Fibroblast of skin of abdomen (primary cell): ENCODE results near the gene SLC19A1.
"Not testable (repeated sequence)": the region's sequence is repeated elsewhere in the genome, so short reads cannot be mapped to it uniquely, and the experiment has no call there.

Source experiments
- DNase-seq: peaks from one replicate; pipeline ENCODE4 v3.0.0-alpha.2; 2013

Gene SLC19A1

DNA sequence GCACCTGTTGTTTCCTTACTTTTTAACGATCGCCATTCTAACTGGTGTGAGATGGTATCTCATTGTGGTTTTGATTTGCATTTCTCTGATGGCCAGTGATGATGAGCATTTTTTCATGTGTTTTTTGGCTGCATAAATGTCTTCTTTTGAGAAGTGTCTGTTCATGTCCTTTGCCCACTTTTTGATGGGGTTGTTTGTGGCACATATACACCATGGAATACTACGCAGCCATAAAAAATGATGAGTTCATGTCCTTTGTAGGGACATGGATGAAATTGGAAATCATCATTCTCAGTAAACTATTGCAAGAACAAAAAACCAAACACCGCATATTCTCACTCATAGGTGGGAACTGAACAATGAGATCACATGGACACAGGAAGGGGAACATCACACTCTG lies 39.0 kb downstream of the SLC19A1 start:
- not testable (repeated sequence) for DNase-seq

DNA sequence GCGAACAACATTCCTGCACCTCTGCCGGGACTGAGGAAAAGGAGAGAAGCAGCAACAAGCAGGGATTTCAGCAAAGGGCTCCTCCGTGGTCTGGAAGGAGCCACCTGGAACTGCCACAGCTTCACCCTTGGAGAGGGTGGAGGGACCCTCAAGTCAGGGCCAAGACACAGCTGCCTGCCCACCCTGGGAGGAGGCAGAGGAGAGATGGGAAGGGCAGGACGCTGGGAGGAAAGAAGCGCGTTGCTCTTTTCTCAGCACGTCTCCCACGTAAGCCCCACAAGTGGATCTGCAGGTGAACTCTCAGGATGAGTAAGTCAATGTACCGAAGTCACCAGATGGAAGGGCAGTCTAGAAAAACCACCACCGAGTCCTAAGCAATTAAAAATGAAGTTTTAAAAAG lies 39.6 kb downstream of the SLC19A1 start:
- DNase-seq: no peak

DNA sequence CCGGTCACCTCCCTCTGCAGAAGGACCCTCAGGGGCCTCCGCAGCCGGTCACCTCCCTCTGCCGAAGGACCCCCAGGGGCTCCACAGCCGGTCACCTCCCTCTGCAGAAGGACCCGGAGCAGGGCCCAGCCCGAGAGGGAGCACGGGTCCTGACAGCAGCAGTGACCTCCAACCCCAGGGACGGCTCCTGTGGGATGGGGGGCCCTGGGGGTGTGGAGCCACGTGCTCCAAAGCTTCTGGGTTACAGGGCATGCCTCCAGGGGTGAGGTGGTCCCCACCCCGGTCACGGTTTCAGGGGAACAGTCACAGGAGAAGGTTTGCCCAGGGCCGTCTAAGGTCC lies 40.3 kb downstream of the SLC19A1 start:
- DNase-seq: no peak

DNA sequence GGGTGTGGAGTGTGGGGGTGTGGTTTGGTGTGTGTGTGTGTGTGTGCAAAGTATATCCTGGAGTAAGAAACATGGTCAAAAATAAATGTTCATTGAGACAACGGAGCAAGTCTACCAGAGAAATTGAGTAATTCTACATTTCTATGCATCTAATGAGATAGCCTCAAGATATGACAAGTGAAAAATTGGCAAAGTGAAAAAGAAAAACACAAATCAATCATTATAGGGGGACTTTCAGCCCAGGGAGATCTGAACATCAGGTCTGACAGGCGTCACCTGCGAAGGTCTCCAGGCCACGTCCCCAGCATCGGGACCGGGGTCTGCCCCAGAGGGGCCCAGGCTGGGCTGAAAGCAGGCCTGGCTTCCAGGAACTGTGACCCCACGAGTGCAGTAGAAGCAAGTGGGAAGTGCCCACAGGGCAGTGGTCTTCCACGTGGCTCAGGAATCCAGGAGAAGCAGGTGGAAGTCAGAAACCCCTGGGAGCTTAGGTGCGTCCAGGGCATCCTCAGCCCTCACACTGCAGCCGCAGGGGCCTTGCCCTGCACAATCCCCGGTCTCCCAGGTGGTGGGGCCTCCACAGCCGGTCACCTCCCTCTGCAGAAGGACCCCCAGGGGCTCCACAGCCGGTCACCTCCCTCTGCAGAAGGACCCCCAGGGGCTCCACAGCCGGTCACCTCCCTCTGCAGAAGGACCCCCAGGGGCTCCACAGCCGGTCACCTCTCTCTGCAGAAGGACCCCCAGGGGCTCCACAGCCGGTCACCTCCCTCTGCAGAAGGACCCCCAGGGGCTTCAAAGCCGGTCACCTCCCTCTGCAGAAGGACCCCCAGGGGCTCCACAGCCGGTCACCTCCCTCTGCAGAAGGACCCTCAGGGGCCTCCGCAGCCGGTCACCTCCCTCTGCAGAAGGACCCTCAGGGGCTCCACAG lies 40.9 kb downstream of the SLC19A1 start:
- not testable (repeated sequence) for DNase-seq

DNA sequence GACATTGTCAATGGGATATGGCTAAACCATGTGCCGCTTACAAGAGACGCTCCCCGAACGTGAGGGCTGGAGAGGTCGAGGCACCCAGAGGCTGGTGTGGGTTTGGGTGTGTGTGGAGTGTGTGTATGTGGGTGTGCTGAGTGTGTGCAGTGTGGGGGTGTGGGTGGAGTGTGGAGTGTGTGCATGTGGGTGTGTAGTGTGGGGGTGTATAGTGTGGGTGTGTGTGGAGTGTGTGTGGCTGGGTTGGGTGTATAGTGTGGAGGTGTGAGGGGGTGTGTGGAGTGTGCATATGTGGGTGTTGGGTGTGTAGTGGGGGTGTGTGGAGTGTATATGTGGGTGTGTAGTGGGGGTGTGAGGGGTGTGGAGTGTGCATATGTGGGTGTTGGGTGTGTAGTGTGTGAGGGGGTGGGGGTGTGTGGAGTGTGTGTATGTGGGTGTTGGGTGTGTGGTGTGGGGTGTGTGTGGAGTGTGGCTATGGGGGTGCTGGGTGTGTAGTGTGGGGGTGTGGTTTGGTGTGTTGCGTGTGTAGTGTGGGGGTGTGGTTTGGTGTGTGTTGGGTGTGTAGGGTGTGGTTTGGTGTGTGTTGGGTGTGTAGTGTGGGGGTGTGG lies 42.2 kb downstream of the SLC19A1 start:
- DNase-seq: no peak

DNA sequence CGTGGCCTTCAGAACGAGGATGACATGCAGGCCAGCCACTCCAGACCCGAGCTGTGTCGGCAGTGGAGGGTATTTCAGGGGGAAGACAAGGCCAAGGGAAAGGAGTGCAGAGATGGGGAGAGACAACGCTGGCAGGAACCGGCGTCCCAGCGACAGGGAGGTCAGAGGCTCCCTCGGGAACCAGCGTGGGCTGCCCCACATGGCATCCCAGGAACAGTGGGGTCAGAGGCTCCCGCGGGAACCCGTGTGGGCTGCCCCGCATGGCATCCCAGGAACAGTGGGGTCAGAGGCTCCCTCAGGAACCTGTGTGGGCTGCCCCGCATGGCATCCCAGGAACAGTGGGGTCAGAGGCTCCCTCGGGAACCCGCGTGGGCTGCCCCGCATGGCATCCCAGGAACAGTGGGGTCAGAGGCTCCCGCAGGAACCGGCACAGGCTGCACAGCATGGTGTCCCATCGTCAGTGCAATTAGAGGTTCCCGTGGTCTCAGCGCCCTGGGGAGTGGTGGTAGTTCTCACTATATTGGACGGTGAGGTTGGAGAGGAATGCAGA lies 43.0 kb downstream of the SLC19A1 start:
- DNase-seq: no peak

DNA sequence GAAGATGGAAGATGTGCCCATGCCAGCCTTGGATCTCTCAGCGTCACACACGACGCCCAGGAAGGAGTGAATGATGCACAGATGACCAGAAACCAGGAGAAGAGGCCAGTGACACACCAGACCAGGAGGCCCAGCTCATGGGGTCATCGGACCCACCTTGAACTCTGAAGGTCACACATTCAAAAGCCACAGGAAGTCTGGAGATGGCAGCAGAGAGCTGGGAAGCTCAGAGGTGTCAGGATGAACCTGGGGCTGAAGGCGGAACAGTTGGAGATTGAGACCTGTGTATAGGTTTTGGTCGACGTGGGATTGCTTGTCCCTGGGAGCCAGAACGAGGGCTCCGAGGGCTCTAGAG lies 43.6 kb downstream of the SLC19A1 start:
- DNase-seq: no peak

DNA sequence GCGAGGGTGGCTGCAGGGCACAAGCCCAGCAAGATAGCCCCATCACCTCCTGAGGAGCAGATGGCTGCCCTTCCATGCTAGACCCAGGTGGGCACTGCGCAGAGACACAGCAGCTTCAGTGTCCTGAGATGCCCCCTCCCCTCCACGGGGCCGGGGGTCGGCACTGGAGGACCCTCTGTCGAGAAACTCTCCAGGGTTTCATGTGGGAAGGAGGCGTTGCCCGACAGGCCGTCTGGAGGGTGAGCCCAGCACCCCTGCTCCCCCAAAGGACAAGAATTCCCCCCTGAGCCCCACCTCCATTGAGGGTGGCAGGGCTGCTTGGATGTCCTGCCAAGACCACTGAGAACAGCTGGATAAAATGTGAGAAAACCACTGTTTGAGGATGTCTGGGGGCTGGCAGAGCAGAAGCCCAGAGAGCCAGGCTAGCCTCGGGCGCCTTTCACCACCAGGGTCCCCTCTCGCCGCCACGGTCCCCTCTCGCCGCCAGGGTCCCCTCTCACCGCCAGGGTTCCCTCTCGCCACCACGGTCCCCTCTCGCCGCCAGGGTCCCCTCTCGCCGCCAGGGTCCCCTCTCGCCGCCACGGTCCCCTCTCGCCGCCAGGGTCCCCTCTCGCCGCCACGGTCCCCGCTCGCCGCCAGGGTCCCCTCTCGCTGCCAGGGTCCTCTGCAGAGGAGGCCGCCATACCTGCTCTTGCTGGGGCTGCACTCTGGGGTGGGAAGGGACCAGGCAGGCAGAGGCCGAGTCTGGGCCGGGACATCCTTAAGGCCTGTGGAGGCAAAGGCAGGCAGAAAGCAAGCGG lies 44.2 kb downstream of the SLC19A1 start:
- DNase-seq: no peak

DNA sequence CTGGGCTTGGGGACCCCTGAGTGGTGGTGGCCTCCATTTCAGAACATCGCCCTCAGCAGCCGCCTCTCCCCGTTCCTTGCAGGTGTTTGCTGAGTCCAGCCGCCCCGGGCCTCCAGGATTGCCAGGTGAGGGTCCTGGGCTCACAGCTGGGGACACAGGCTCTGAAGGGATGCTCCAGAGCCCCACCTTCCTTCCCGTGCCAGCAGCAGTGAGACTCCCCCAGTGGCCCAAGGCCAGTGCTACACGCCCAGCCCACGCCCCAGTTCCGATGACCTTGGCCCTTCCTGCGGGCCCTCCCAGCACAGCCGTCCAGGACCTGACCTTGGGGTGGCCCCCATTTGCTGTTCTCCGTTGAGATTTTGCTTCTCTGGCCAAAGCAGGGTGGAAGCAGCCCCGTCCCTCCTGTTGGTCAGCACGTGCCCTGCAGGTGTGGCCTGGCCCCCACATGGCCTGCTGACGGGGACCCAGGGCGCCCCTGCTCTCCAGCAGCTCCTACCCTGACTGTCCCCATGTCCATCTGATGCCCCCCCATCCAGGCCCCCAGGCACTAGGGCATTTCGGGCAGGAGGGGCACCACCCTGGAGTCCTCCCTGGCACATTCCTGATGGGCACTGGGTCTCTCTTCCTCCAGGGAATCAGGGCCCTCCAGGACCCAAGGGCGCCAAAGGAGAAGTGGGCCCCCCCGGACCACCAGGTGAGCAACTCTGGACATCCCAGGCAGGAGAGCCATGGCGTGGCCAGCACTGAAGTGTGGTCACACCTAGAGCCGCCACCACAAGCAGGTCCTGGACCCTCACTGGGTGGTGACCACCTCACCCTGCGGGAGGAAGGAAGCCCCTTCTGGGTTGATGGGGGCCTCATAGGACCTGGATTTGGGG lies 45.0 kb downstream of the SLC19A1 start:
- no peak for DNase-seq

DNA sequence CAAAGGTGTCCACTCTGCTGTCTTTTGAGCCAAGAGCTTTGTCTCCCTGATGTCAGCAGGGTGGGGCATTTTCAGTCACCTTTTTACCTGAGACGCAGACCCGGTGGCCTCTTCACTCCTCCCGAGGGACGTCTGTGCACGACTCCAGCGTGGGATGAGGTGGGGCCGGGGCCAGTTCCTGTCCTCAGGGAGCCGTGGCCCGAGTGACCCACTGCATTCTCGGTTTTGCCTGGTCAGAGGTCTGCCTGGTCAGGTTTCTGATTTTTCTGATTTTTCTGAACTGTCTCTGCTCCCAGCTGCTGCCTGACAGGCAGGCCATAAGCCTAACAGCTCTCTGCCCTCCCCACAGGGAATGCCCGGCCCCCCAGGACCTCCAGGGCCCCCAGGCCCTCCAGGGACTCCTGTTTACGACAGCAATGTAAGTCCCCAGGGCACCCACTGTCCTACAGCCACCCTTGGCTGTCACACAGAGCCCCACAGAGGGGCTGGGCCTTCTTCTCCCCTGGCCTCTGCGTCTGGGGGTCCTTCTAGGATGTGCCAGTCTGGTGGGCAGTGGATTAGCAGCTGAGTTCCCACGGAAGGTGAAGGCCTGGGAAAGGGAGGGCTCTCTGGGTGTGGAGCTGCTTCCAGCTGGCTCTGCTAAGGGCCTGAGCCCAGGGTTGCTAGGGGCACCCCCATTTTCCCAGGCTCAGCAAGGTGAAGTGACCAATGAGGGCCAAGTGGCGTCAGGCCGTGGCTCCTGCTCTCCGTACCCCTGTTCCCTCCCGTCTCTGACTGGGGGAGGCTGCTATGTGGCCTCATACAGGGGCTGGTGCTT lies 45.9 kb downstream of the SLC19A1 start:
- no peak for DNase-seq

DNA sequence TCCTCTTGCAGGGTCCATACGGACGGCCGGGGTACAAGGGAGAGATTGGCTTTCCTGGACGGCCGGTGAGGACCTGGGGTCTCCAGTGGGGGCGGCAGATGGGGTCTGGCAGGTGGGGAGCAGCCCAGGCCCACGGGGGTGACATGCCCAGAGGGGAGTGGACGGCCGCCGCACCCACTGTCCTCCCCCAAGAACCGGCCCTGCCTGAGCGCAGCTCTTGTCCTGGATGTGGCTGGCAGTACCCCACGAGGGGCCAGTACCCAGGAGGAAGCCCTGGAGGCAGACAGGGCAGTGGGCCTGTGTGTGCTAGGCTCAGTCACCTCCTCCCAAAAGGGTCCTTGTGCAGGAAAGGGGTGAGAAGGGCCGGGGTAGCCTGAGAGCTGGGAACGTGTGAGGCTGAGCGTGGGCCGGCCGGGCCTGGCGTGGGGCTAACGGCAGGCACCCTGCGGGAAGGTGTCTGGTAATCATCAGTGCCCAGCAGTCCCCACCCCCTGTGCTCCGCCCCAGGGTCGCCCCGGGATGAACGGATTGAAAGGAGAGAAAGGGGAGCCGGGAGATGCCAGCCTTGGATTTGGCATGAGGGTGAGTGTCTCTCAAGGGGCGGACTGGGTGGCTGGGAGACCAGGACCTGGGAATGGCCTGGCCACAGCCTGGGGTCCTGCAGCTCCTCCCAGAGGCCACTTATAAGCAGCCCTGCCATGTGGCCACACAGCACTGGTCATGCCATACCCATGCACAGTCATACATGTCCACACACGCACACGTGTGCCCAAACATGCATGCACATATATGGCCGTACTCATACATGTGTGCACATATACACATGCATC lies 47.2 kb downstream of the SLC19A1 start:
- no peak for DNase-seq

DNA sequence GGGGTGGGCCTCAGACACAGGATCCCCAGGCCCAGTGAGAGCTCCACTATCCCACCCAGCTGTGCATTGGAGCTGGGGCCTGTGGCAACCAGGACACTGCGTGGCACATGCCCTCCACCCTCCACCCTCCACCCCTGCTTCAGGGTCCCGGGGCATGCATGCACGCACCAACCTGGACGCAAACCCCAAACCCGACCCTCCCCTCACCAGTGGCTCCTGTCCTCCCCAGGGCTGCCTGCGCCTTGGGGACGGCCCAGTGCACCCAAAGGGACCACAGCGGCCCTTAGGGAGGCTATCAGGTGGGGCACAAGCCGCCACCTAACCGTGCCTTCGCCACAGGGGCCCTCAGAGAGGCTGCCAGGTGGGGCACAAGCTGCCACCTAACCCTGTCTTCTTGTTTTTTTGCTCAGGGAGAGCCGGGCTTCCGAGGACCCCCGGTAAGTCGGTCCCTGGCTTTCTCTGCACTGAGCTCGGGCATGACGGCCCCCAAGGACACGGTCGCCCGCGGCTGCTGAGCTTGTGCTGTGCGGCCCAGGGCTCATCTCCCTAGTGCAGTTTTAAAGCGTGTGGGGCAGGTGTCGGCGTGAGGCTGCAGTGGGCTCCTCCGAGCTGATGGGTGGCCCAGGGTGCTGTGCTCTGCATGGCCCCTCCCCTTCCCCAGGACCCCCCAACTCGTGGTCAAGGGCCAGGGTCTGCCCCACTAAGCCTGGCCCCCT lies 47.9 kb downstream of the SLC19A1 start:
- DNase-seq: no peak

DNA sequence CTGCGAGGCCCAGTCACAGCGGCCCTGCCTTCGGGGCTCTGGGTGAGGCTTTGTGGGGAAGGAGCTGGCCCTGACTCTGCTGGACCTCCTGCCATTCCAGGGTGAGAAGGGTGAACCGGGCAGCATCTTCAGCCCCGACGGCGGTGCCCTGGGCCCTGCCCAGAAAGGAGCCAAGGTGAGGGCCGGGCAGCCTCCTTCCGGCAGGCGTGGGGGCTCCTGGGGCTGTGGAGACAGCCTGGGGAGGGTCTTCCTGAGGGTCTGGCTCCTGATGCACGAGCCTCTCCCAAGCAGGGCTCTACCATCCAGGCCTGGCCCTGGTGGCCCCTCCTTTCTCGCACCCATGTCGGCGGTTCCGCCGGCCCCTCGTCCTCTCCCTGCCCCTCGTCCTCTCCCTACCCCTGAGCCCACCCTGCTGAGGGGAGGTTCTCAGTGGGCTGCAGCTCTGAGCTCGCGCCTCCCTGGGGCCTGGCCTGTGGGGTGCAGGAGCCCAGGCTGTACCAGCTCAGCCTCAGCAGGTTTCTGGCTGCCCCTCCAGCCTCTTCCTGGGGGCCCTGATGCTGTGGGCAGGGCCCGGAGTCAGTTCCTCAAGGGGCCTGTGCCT lies 48.7 kb downstream of the SLC19A1 start:
- DNase-seq: no peak

DNA sequence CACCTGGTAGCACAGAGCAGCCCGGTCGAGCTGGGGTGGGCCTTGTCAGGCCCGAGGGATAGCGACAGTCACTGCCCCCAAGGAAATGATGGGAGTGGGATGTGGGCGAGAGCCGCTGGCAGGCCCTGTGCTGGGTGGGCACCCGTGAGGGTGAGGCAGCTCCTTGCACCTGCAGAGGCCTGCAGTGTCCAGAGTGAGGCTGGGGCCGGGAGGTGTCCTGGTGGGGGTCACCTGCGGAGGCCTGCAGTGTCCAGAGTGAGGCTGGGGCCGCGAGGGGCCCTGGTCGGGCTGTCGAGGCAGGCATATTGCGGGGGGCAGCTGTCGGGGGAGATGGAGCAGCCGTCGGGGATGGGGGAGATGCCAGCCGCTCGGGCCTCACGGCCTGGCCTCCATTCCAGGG lies 49.5 kb downstream of the SLC19A1 start:
- no peak for DNase-seq

DNA sequence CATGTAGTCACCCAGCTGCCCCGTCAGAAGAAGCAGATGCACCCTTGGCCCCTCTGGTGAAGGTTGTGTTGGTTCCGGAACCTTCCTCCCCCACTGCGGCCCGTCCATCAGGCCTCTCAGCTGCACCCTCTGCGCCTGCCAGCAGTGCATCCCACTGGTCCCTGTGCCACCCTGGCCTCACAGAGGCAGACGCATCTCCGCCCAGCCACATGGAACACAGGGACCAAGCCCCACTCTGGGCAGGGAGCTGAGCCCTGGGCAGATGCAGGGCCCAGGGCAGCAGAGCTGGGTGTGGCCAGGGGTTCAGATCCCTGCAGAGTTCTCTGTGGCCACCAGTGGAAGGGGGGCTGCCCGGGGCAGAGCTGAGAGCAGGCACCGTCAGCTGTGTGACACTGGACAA lies 50.6 kb downstream of the SLC19A1 start:
- no peak for DNase-seq

DNA sequence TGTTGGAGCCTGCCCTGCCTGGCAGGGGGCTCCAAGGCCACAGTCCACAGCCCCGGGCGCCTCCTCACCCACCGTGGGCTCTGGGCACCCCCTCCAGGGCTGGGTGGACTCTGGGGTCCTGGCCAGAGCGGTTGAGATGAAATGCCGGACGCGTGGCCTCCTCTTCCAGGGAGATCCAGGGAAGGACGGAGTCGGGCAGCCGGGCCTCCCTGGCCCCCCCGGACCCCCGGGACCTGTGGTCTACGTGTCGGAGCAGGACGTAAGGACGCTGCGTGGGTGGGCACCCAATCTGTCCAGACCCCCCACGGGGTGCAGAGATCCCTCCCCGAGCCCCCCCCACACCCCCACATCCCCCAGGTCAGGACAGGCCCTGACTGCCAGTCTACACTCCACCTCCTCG lies 51.2 kb downstream of the SLC19A1 start:
- DNase-seq: no peak

DNA sequence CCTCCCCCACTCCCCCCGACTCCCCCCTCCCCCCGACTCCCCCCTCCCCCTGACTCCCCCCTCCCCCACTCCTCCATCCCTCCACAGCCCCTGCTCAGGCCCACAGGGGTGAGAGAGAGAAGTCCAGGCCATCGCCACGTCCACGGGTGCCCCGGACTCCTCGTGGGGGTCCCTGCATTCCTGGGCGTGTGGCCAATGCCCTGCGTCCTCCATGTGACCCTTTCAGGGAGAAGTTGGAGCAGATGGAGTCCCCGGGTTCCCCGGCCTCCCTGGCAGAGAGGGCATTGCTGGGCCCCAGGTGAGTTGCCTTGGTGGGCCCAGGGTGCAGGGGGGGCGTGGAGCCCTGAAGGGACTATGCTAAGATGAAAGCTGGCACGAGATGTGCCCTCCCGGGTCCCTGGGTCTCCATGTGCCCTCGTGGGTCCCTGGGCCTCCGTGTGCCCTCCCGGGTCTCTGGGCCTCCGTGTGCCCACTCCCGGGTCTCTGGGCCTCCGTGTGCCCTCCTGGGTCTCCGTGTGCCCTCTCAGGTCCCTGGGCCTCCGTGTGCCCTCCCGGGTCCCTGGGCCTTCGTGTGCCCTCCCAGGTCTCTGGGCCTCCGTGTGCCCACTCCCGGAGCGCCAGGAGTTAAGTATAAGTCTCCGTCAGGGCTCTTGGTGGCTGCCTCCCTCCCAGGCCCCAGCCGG lies 52.0 kb downstream of the SLC19A1 start:
- no peak for DNase-seq

DNA sequence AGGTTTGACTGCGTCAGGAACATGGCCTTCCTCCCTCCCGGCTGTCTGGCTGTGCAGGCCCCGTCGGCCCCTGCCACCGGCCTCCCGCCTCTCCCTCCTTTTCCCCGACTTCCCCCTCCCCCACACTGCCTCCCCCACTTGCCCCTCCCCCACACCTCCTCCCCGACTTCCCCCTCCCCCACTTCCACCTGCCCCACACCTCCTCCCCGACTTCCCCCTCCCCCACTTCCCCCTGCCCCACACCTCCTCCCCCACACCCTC lies 52.6 kb downstream of the SLC19A1 start:
- DNase-seq: no peak
